GM20000 (cell line): ENCODE data around the gene RFXANK.
A peak's percentile ranks its signal among the peaks of the same experiment; 100 is the strongest.

Experiments used
- DNase-seq: peaks from one replicate; pipeline ENCODE4 v3.0.0; 2012; ENCODE audit warnings: low spot score
- TF ChIP-seq, protein P1 (sequence below): IDR thresholded peaks from 2 replicates; pipeline ENCODE4 v1.5.1; 2012; ENCODE audit warnings: mild to moderate bottlenecking, control low read depth; ENCODE audit errors: extremely low read depth, missing control alignments

RFXANK gene

DNA sequence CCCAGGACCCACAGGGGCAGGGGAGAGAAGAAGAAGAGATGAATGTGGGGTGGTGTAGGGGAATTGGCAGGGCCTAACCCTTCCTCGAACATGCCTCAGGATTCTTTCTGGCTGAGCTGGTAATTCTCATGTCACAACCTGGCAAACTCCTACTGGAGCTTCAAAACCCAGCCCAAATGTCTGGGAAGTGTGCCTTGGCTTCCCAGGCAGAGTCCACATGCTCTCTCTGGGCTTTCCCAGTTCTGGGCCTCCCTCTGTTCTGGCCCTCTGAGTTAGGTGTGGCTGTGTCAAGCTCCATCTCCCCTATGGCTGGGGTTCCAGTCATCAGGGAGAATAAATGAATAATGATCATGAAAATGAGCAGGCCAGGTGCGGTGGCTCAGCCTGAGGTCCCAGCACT lies 42.6 kb upstream of the RFXANK start:
- TF ChIP-seq, protein P1, sequence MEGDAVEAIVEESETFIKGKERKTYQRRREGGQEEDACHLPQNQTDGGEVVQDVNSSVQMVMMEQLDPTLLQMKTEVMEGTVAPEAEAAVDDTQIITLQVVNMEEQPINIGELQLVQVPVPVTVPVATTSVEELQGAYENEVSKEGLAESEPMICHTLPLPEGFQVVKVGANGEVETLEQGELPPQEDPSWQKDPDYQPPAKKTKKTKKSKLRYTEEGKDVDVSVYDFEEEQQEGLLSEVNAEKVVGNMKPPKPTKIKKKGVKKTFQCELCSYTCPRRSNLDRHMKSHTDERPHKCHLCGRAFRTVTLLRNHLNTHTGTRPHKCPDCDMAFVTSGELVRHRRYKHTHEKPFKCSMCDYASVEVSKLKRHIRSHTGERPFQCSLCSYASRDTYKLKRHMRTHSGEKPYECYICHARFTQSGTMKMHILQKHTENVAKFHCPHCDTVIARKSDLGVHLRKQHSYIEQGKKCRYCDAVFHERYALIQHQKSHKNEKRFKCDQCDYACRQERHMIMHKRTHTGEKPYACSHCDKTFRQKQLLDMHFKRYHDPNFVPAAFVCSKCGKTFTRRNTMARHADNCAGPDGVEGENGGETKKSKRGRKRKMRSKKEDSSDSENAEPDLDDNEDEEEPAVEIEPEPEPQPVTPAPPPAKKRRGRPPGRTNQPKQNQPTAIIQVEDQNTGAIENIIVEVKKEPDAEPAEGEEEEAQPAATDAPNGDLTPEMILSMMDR = no peak
- DNase-seq = no peak

DNA sequence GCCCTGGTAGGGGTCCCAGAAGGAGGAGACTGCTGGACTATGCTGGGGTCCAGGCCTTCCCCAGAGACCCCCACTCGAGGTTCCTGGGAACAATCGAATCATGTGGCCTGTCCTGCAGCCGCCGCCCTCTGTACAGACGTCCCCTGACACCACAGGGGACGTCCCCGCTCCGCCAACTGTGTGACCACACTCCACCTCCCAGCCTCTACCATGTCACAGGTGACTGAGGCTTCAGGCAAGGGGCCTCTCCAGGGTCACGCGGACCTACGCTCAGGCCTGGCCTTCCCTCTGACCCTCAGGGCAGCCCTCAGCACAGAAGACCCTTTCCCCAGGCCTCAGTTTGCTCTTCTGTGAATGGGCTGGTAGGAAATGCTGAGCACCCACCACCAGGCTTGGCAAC lies 40.6 kb upstream of the RFXANK start:
- DNase-seq = peak; percentile 67
- TF ChIP-seq, protein P1 = no peak

DNA sequence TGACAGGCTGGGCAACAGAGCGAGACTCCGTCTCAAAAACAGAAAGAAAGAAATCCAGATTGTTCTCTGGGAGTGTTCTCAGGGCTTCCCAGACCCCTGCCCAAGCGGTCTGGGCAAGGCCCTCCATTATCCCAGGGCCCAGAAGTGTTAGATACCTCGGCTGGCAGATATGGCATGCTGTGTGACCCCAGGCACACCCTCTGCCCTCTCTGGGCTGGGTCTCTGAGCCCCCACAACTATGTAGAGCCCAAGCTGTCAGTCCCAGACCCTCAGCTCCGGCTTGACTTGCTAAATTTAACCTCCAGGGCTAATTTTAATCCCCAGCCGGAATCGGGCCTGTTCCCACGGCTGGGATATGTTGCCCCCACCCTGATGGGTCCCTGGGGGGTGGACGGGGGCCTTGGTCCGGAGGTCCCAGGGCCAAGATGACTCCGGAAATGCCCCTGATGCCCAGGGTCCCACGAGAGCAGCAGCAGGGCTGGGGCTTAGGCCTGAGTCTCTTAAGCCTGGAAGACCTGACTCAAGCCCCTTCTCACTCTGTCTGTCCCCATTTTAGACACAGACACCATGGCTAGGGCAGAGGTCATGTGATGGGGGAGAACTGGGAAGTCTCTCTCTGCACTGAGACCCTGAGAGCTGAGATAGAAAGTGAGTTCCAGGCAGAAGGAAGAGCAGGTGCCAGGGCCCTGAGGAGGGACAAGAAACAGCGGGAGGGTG lies 39.2 kb upstream of the RFXANK start:
- no peak for DNase-seq
- TF ChIP-seq, protein P1 = no peak

DNA sequence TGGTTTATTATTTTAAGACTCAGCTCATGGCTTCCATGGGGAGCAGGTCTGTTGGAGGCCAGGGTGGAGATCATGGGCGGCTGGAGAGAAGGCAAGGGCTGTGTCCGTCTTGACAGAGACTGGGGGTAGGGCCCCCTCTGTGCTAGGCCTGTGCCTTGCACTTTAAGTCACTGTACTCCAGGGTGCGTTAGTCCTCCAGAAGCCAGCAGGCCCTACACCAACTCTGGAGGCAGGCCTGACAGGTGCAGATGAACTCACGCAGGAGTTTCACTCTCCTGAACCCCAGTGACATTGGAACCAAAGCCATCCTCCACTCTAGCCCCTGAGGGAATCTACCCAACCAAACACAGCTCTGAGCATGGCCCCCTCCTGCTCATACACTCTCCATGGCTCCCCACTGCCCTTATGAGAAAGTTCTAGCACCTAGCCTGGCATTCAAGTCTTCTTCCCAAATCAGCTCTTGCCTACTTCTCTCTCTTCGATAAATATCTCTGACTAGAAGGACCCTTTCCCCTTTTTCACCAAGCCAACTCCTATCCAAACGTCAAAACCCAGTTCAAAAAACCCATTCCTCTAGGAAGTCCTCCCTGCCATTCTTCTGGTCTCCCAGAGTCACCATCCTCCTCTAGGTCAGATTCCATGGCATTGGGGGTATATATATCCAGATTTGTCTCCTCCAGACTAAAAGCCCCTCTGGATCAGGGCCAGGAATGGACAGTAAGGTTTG lies 37.1 kb upstream of the RFXANK start:
- TF ChIP-seq, protein P1 = no peak
- no peak for DNase-seq

DNA sequence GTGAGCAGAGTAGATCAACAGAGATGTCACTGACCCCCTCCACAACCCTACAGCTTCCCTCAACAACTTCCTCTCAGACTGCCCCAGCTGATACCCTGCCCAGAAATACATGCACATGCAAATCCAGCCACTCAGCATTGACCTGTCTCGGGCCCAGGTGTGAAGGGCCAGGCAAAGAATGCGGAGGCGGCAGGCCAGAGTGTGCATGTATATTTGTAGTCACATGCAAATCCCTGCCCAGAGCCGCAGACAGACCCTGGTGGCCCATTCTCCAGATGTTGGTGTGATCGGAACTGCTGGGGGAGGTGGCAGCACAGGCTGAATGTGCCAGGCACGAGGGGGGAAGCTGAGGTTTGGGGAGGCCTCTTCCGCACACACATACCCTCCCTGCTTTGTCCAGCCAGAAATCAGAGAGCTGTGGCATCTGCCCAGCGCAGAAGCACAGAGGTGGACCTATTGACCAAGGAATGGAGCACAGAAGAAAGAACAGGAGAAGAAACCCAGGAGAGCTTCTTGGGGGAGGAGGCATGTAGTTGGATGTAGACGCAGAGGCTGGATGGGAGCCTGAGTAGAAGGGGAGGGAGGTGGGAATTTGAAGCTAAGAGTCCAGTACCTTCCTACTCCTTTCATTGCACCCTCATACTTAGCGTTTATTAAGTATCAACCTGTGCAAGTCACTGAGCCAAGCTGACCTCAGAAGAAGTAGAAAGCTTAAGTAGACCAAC lies 36.4 kb upstream of the RFXANK start:
- peak; percentile 79 for DNase-seq
- TF ChIP-seq, protein P1 = no peak

DNA sequence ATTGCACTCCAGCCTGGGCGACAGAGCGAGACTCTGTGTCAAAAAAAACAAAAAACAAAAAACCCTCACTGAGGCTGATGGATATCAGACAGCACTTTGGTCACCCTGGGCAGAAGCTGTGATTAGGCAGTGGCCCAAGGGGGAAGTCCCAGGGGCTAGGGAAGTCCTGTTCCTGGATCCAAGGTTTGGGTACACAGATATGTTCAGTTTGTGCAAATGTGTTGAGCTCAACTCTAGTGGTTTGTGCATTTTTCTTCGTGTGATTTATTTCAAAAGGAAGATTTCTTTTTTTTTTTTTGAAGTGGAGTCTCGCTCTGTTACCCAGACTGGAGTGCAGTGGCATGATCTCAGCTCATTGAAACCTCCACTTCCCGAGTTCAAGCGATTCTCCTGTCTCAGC lies 34.2 kb upstream of the RFXANK start:
- TF ChIP-seq, protein P1 = no peak
- no peak for DNase-seq

DNA sequence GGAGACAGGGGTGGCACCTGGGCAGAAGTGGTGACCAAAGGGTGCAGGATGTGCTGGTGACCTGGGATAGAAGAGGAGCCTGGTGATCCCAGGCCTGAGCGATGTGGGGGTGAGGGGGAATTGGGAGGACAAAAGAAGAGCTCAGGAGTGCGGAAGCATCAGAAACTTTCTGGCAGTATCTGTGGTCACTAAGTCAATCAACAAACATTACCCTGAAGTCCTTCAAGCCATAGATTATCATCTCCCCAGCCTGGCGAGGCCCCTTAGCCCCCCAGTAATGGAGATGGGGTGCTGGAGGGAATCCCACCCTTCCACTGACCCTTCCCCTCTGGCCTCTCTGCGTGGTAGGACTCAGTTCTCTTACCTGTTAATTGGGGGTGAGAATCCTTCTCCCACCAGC lies 32.5 kb upstream of the RFXANK start:
- TF ChIP-seq, protein P1 = no peak
- DNase-seq = no peak
